GM23338 (cell line): ENCODE measurements around the gene CMIP. TPM values are rescaled to one million over a fixed set of nuclear protein-coding genes. Genes with fewer than 3 reads are reported as not detected.

Source experiments
- ATAC-seq: fragments of 200-7000 bp; cut with Tn5 transposase; 3 replicates; pipeline ENCODE4 v1.9.1; 2020
- DNase-seq: peaks from one replicate; pipeline ENCODE4 v3.0.0-alpha.2; 2015; ENCODE audit warnings: low spot score
- H2AFZ ChIP-seq: fragments of 200-600 bp; sonication (generic); 2 replicates; pipeline ENCODE4 v1.8.0; 2016; ENCODE audit warnings: antibody characterized with exemption, mild to moderate bottlenecking, moderate library complexity
- H3F3A ChIP-seq: fragments of 200-600 bp; sonication (generic); replicated peaks from 2 replicates; pipeline ENCODE4 v1.8.0; 2017; ENCODE audit warnings: antibody characterized with exemption, mixed run types, low read depth
- H3K27ac ChIP-seq: fragments of 200-600 bp; sonication (generic); 2 replicates; pipeline ENCODE4 v1.6.1; 2016; ENCODE audit warnings: low read depth
- H3K27me3 ChIP-seq: fragments of 200-600 bp; sonication (generic); 2 replicates; pipeline ENCODE4 v1.8.0; 2016; ENCODE audit warnings: mild to moderate bottlenecking, mixed run types, moderate library complexity; ENCODE audit not compliant: insufficient read depth
- H3K36me3 ChIP-seq: fragments of 200-600 bp; sonication (generic); 2 replicates; pipeline ENCODE4 v1.8.0; 2016; ENCODE audit warnings: mild to moderate bottlenecking; ENCODE audit not compliant: insufficient read depth
- H3K4me1 ChIP-seq: fragments of 200-600 bp; sonication (generic); 2 replicates; pipeline ENCODE4 v1.8.0; 2016; ENCODE audit warnings: mild to moderate bottlenecking, moderate library complexity; ENCODE audit not compliant: insufficient read depth
- H3K4me2 ChIP-seq: fragments of 200-600 bp; sonication (generic); 2 replicates; pipeline ENCODE4 v1.7.1; 2017; ENCODE audit warnings: mixed run types
- H3K4me3 ChIP-seq: fragments of 200-600 bp; sonication (generic); 2 replicates; pipeline ENCODE4 v1.6.1; 2016; ENCODE audit warnings: mixed run types
- H3K79me2 ChIP-seq: fragments of 200-600 bp; sonication (generic); replicated peaks from 2 replicates; pipeline ENCODE4 v1.8.0; 2017; ENCODE audit warnings: mild to moderate bottlenecking; ENCODE audit not compliant: insufficient read depth
- H3K9me2 ChIP-seq: fragments of 200-600 bp; sonication (generic); 2 replicates; pipeline ENCODE4 v1.8.0; 2017; ENCODE audit not compliant: insufficient read depth
- H4K20me1 ChIP-seq: fragments of 200-600 bp; sonication (generic); replicated peaks from 2 replicates; pipeline ENCODE4 v1.8.0; 2017; ENCODE audit warnings: mild to moderate bottlenecking; ENCODE audit not compliant: insufficient read depth
- H3K27ac Mint-ChIP-seq: 2 replicates; pipeline ENCODE4 v1.8.0; 2020; ENCODE audit warnings: inconsistent platforms, mild to moderate bottlenecking, moderate library complexity, mixed read lengths
- H3K27me3 Mint-ChIP-seq: 3 replicates; pipeline ENCODE4 v1.8.0; 2022; ENCODE audit warnings: low read depth, mild to moderate bottlenecking, moderate library complexity, mixed read lengths, inconsistent platforms; ENCODE audit not compliant: insufficient read depth, poor library complexity
- H3K36me3 Mint-ChIP-seq: 3 replicates; pipeline ENCODE4 v1.8.0; 2021; ENCODE audit warnings: low read depth, mild to moderate bottlenecking, inconsistent platforms, moderate library complexity, mixed read lengths
- H3K4me1 Mint-ChIP-seq: 3 replicates; pipeline ENCODE4 v1.8.0; 2020; ENCODE audit warnings: mild to moderate bottlenecking, inconsistent platforms, mixed read lengths
- H3K4me3 Mint-ChIP-seq: 3 replicates; pipeline ENCODE4 v1.8.0; 2021; ENCODE audit warnings: moderate library complexity, mild to moderate bottlenecking, inconsistent platforms, mixed read lengths
- H3K9me3 Mint-ChIP-seq: 3 replicates; pipeline ENCODE4 v1.8.0; 2020; ENCODE audit warnings: moderate library complexity, mild to moderate bottlenecking, inconsistent platforms, mixed read lengths
- CREB1 ChIP-seq: fragments of 250-450 bp; sonication (Bioruptor Pico); IDR thresholded peaks from 2 replicates; pipeline ENCODE4 v1.5.0; 2020; ENCODE audit warnings: low read depth, mild to moderate bottlenecking, moderate library complexity
- CTCF ChIP-seq, 2 experiments: fragments of 200-600 bp in 1 of 2; sonication (generic) in 1 of 2; conservative IDR thresholded peaks; 2 replicates each; pipeline versions ENCODE4 v1.5.1 to v1.6.1; 2016 to 2017; ENCODE audit warnings: antibody characterized with exemption in 2 of 2, low read depth in 2 of 2, mild to moderate bottlenecking in 2 of 2, moderate library complexity in 1 of 2
- ETS1 ChIP-seq: IDR thresholded peaks from 2 replicates; pipeline ENCODE4 v1.6.1; 2016; ENCODE audit warnings: antibody characterized with exemption
- EZH2 ChIP-seq: fragments of 200-600 bp; sonication (generic); IDR thresholded peaks from one replicate; pipeline ENCODE4 v1.8.0; 2017; ENCODE audit warnings: antibody characterized with exemption, mild to moderate bottlenecking, low read depth; ENCODE audit not compliant: unreplicated experiment
- STAT1 ChIP-seq: IDR thresholded peaks from one replicate; pipeline ENCODE4 v1.6.1; 2016; ENCODE audit warnings: antibody characterized with exemption; ENCODE audit not compliant: unreplicated experiment
- ZNF114 ChIP-seq: fragments of 250-450 bp; sonication (Bioruptor Pico); IDR thresholded peaks from 2 replicates; pipeline ENCODE4 v1.5.0; 2020; ENCODE audit warnings: mild to moderate bottlenecking, moderate library complexity
- ZNF462 ChIP-seq: fragments of 250-450 bp; sonication (Bioruptor Pico); IDR thresholded peaks from 2 replicates; pipeline ENCODE4 v1.5.0; 2020; ENCODE audit warnings: mild to moderate bottlenecking, moderate library complexity
- polyA plus RNA-seq: library from polyadenylated mRNA; unstranded; fragments of >200 nt; fragmentation: Nextera tagmentation; extraction: Ambion mirVana; gene quantifications from 2 replicates; pipeline ENCODE4 v1.2.1, GENCODE V29; 2016
- total RNA-seq: library from RNA; depleted of rRNA; stranded (reverse); fragments of >200 nt; shearing (Covaris generic); gene quantifications from 2 replicates; pipeline ENCODE4 v1.2.3, GENCODE V29; 2014

Gene CMIP
- total and polyA plus RNA-seq, 2 experiments from 2014 or later: 9.5 to 62.3 TPM

- H4K20me1 ChIP-seq: peaks cover 15% of the 10 kb centered on the region
- peak; percentile 58 for ATAC-seq
- H3K27ac Mint-ChIP-seq: peak overlapping the region; percentile 87
Measured at GRCh38 chr16:81582655-81583441, 138.2 kb downstream of the CMIP start.

GRCh38 chr16:81583893-81584631 lies 139.5 kb downstream of the CMIP start:
- ATAC-seq: no peak
- Histone ChIP-seq H3K36me3 (no peaks in the 10 kb centered on the region), H3F3A (0 out of 2 replicates have a peak, but pooled peaks cover 2% of the 10 kb centered on the region), H4K20me1 (peaks cover 15% of the 10 kb centered on the region), H3K4me3 (no peak overlapping the region), H3K27me3 (no peaks in the 10 kb centered on the region), H2AFZ (no peak overlapping the region), H3K79me2 (peaks cover 63% of the 10 kb centered on the region), H3K4me2 (no peak overlapping the region), H3K27ac (no peak overlapping the region), H3K9me2 (no peaks in the 10 kb centered on the region), H3K4me1 (peaks cover 6% of the 10 kb centered on the region; the same call in 1 of the 2 replicates)
- Mint-ChIP-seq H3K4me3 (no peak overlapping the region), H3K27ac (peak overlapping the region; percentile 87; the same call in 1 of the 2 replicates), H3K4me1 (peaks cover 26% of the 10 kb centered on the region), H3K9me3 (no peaks in the 10 kb centered on the region; the same call in 2 of the 3 replicates), H3K27me3 (peaks cover 4% of the 10 kb centered on the region), H3K36me3 (peaks cover 5% of the 10 kb centered on the region; the same call in 2 of the 3 replicates)
- no peak for DNase-seq
- TF ChIP-seq EZH2 (no peak), ETS1 (no peak), STAT1 (no peak), CREB1 (CRISPR knock-in tag) (no peak), ZNF462 (CRISPR knock-in tag) (no peak)

More at GRCh38 chr16:81582655-81583441, 138.2 kb downstream of the CMIP start:
- Mint-ChIP-seq H3K36me3 (no peaks in the 10 kb centered on the region; the same call in 2 of the 3 replicates), H3K4me3 (no peak overlapping the region), H3K27me3 (peaks cover 2% of the 10 kb centered on the region), H3K4me1 (peaks cover 26% of the 10 kb centered on the region), H3K9me3 (no peaks in the 10 kb centered on the region; the same call in 2 of the 3 replicates)
- Histone ChIP-seq H3K36me3 (no peaks in the 10 kb centered on the region), H3K27me3 (no peaks in the 10 kb centered on the region), H3K27ac (0 out of 2 replicates have a peak overlapping the region, but pooled peaks have one; percentile 52), H3K9me2 (no peaks in the 10 kb centered on the region), H3K4me1 (peaks cover 6% of the 10 kb centered on the region; the same call in 1 of the 2 replicates), H2AFZ (no peak overlapping the region), H3K4me2 (no peak overlapping the region), H3K79me2 (peaks cover 60% of the 10 kb centered on the region), H3K4me3 (no peak overlapping the region), H3F3A (0 out of 2 replicates have a peak, but pooled peaks cover 2% of the 10 kb centered on the region)
- no peak for DNase-seq
- TF ChIP-seq ZNF114 (CRISPR knock-in tag) (no peak), CTCF (conservative IDR thresholded peaks at IDR 0.05; ENCODE audit: low read depth in 2 of 2) (peak; percentile 25 to 58; a peak in 3 of 4 replicates)
